Bone marrow (tissue), 2 donors: ENCODE data around the gene SAMD11.

Experiments used
- DNase-seq, 2 donors: peaks; one replicate each; lab custom pipeline; 2025; lab: John Stamatoyannopoulos, UW

The SAMD11 gene

GRCh38 chr1:962381-963300 is 38.9 kb downstream of the SAMD11 start:
- no peak for DNase-seq

- DNase-seq = no peak
These were observed 39.6 kb downstream of the SAMD11 start for GRCh38 chr1:963301-963651.

GRCh38 chr1:963746-964525 is 40.2 kb downstream of the SAMD11 start:
- no peak for DNase-seq

GRCh38 chr1:964691-965525 is 41.2 kb downstream of the SAMD11 start:
- no peak for DNase-seq

GRCh38 chr1:965526-966134 is 41.9 kb downstream of the SAMD11 start:
- no peak for DNase-seq

- DNase-seq = peak in 1 of 2 donors; percentile 43
These were observed 42.5 kb downstream of the SAMD11 start, which contains the start of gene PLEKHN1 for GRCh38 chr1:966135-966703. Gene PLEKHN1, plus strand, starts transcription at chr1:966482. Its CDS starts 50 bp downstream, at chr1:966532.

GRCh38 chr1:966704-967300 is 43.1 kb downstream of the SAMD11 start:
- DNase-seq = peak; percentile 23 to 73

GRCh38 chr1:967466-968343 is 44.0 kb downstream of the SAMD11 start:
- no peak for DNase-seq

GRCh38 chr1:969260-969855 is 45.6 kb downstream of the SAMD11 start:
- DNase-seq = no peak

GRCh38 chr1:970242-970972 is 46.7 kb downstream of the SAMD11 start:
- no peak for DNase-seq

- DNase-seq = no peak
These were observed 47.4 kb downstream of the SAMD11 start for GRCh38 chr1:970973-971730.

GRCh38 chr1:971751-972506 is 48.2 kb downstream of the SAMD11 start:
- no peak for DNase-seq

- no peak for DNase-seq
These were observed 49.2 kb downstream of the SAMD11 start for GRCh38 chr1:972726-973458.

GRCh38 chr1:973459-974292 is 50.0 kb downstream of the SAMD11 start:
- DNase-seq = no peak

GRCh38 chr1:974293-974640 is 50.5 kb downstream of the SAMD11 start:
- DNase-seq = no peak
